Endothelial cell of umbilical vein (primary cell): ENCODE data around the gene CCL7. TPM values are rescaled to one million over a fixed set of nuclear protein-coding genes. Genes with fewer than 3 reads are reported as not detected.

Experiments used
- BruUV-seq: library from RNA; stranded (reverse); fragments of 400-500 nt; replicated peaks from 2 replicates; lab custom pipeline; 2021; lab: Mats Ljungman, UMichigan
- CTCF ChIA-PET: fragments of 300-600, 350-600 bp; sonication (Branson Sonifier 250); formaldehyde crosslinking; loops from one replicate; lab custom pipeline; 2021; ENCODE audit warnings: antibody characterized with exemption, inconsistent platforms; lab: Charles Lee
- POLR2A ChIA-PET: fragments of 300-600, 350-600 bp; sonication (Branson Sonifier 250); formaldehyde crosslinking; loops from one replicate; lab custom pipeline; 2021; ENCODE audit warnings: antibody characterized with exemption, inconsistent platforms; lab: Charles Lee
- DNase-seq: peaks from one replicate; pipeline ENCODE4 v3.0.0-alpha.2; 2011; ENCODE audit warnings: low read depth, low spot score
- FAIRE-seq: peaks from 2 replicates; lab custom pipeline; 2011; peaks lifted over from hg19 to GRCh38; lab: Jason Lieb, UNC
- H2AFZ ChIP-seq: 2 replicates; pipeline ENCODE4 v1.6.0; 2012; ENCODE audit warnings: low read depth, low read length, control low read depth, inconsistent platforms
- H3K27ac ChIP-seq: 2 replicates; pipeline ENCODE4 v1.5.1; 2011; ENCODE audit warnings: low read depth, mild to moderate bottlenecking, control low read depth, low read length, moderate library complexity; ENCODE audit not compliant: insufficient read depth
- H3K27me3 ChIP-seq, 2 experiments: 2 replicates each; pipeline versions ENCODE4 v1.6.0 to v1.6.1; 2011; ENCODE audit warnings: low read length in 2 of 2, mixed read lengths in 1 of 2; ENCODE audit not compliant: control insufficient read depth in 2 of 2, insufficient read depth in 2 of 2
- H3K36me3 ChIP-seq, 2 experiments: 2 replicates in 1 of 2; 3 replicates in 1 of 2; pipeline ENCODE4 v1.5.1; 2011; ENCODE audit warnings: low read length in 2 of 2, mild to moderate bottlenecking in 1 of 2, moderate library complexity in 1 of 2; ENCODE audit not compliant: control insufficient read depth in 2 of 2, insufficient read depth in 2 of 2; ENCODE audit errors: extremely low read depth in 1 of 2
- H3K4me1 ChIP-seq: 3 replicates; pipeline ENCODE4 v1.5.1; 2011; ENCODE audit warnings: mild to moderate bottlenecking, low read length; ENCODE audit not compliant: control insufficient read depth, insufficient read depth; ENCODE audit errors: extremely low read depth
- H3K4me2 ChIP-seq: 2 replicates; pipeline ENCODE4 v1.6.1; 2011; ENCODE audit warnings: low read length, control low read depth, mixed read lengths; ENCODE audit not compliant: insufficient read depth
- H3K4me3 ChIP-seq, 3 experiments: fragments of 200-600 bp in 1 of 3; sonication (generic), shearing (Covaris generic) in 1 of 3; replicated peaks in 1 of 3; 2 replicates each; pipeline ENCODE4 v1.5.1; 2011 to 2016; ENCODE audit warnings: control low read depth in 3 of 3, low read length in 3 of 3, mild to moderate bottlenecking in 2 of 3, inconsistent platforms in 1 of 3, low read depth in 1 of 3, moderate library complexity in 1 of 3; ENCODE audit not compliant: insufficient read depth in 1 of 3
- H3K79me2 ChIP-seq: 2 replicates; pipeline ENCODE4 v1.6.0; 2012; ENCODE audit warnings: low read length, inconsistent platforms; ENCODE audit not compliant: control insufficient read depth, insufficient read depth
- H3K9ac ChIP-seq: replicated peaks from 2 replicates; pipeline ENCODE3; 2011; ENCODE audit warnings: low read length, control low read depth; ENCODE audit not compliant: insufficient read depth; ENCODE audit errors: extremely low read depth
- H3K9me1 ChIP-seq: replicated peaks from 3 replicates; pipeline ENCODE4 v1.6.0; 2011; ENCODE audit warnings: mild to moderate bottlenecking, low read length; ENCODE audit not compliant: control insufficient read depth, insufficient read depth; ENCODE audit errors: extremely low read depth
- H3K9me3 ChIP-seq: replicated peaks from 2 replicates; pipeline ENCODE4 v1.5.1; 2012; ENCODE audit warnings: low read length, inconsistent platforms; ENCODE audit not compliant: control insufficient read depth, insufficient read depth
- H4K20me1 ChIP-seq: replicated peaks from 2 replicates; pipeline ENCODE3; 2011; ENCODE audit warnings: mild to moderate bottlenecking, low read length; ENCODE audit not compliant: control insufficient read depth, insufficient read depth; ENCODE audit errors: extremely low read depth
- EZH2 ChIP-seq: IDR thresholded peaks from 2 replicates; pipeline ENCODE4 v1.6.1; 2012; ENCODE audit warnings: borderline replicate concordance, low read depth, mild to moderate bottlenecking, moderate library complexity, low read length, inconsistent platforms; ENCODE audit not compliant: severe bottlenecking
- FOS ChIP-seq: IDR thresholded peaks from 2 replicates; pipeline ENCODE4 v1.6.1; 2011; ENCODE audit warnings: mild to moderate bottlenecking, low read length, moderate library complexity, borderline replicate concordance; ENCODE audit not compliant: insufficient read depth
- GATA2 ChIP-seq: IDR thresholded peaks from 2 replicates; pipeline ENCODE4 v1.7.0; 2011; ENCODE audit warnings: low read depth, mild to moderate bottlenecking, moderate library complexity, mixed read lengths, low read length; ENCODE audit not compliant: insufficient read length, insufficient read depth
- JUN ChIP-seq: IDR thresholded peaks from 2 replicates; pipeline ENCODE4 v1.6.1; 2011; ENCODE audit warnings: borderline replicate concordance, low read depth; ENCODE audit not compliant: insufficient read length, insufficient read depth
- MYC ChIP-seq: IDR thresholded peaks from one replicate; pipeline ENCODE4 v1.6.1; 2011; ENCODE audit warnings: mild to moderate bottlenecking, low read depth, low read length
- POLR2A ChIP-seq: IDR thresholded peaks from 2 replicates; pipeline ENCODE4 v1.6.1; 2012; ENCODE audit warnings: low read depth, mild to moderate bottlenecking, control low read depth, low read length
- POLR2AphosphoS5 ChIP-seq: IDR thresholded peaks from 2 replicates; pipeline ENCODE4 v1.6.1; 2012; ENCODE audit warnings: low read depth, mild to moderate bottlenecking, control low read depth, low read length, moderate library complexity; ENCODE audit not compliant: insufficient read depth
- dilution Hi-C: fragments of 300-500 bp; cut with MboI; formaldehyde crosslinking; loops from one replicate; pipeline ENCODE4 v1.15.0; 2019; ENCODE audit warnings: low sequenced_read_pairs; ENCODE audit not compliant: extremely low pct_ligation_motif_present
- intact Hi-C: fragments of 100-400 bp; cut with micrococcal nuclease; formaldehyde crosslinking; loops from one replicate; pipeline ENCODE4 v1.10.0; 2022
- polyA plus RNA-seq, 4 experiments: library from polyadenylated mRNA; depleted of rRNA in 3 of 4; stranded (reverse) in 3 of 4; unstranded in 1 of 4; fragments of >200 nt; gene quantifications; 2 replicates each; pipeline versions ENCODE4 v1.2.1 to v1.2.3, GENCODE V29; 2011 to 2012; ENCODE audit warnings: missing spikeins in 1 of 4
- total RNA-seq: library from RNA; stranded (reverse); gene quantifications from 2 replicates; pipeline ENCODE4 v1.2.3, GENCODE V29; 2021
- TF ChIP-seq, protein P1 (sequence below): IDR thresholded peaks from 2 replicates; pipeline ENCODE4 v1.6.1; 2011; ENCODE audit not compliant: insufficient read depth, insufficient read length
- TF ChIP-seq, protein P2 (sequence below), 2 donors: IDR thresholded peaks; 1 replicate in 1 of 2; 2 replicates in 1 of 2; pipeline ENCODE4 v1.5.1; 2011; ENCODE audit warnings: low read length in 2 of 2, mild to moderate bottlenecking in 2 of 2, moderate library complexity in 2 of 2, control low read depth in 1 of 2, inconsistent platforms in 1 of 2, low read depth in 1 of 2; ENCODE audit not compliant: insufficient read depth in 1 of 2; ENCODE audit errors: extremely low read depth in 1 of 2

CCL7 gene
- total and polyA plus RNA-seq, 2 donors (not counting 3 experiments of a cell fraction or from before 2014, with no cell fraction given): 0.25 TPM; not detected in 1

DNA sequence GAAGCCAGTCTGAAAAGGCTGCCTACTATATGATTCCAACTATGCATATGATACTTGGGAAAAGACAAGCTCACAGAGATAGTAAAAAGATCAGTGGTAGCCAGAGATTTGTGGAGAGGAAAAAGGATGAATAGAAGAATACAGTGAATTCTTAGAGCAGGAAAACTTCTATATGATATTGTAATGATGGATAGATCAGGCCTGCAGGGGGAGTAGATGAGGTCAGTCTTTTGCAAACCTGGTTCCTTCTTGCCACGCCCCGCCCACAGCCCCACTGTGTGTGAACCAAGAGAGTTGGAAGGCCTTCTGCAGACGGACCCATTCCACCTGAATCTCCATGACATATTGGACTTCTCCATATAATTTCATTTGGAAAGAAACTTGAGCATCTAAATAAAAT is 48.5 kb downstream of the CCL7 start:
- Histone ChIP-seq H3K36me3 (no peaks in the 10 kb centered on the region), H3K4me1 (no peaks in the 10 kb centered on the region), H4K20me1 (no peaks in the 10 kb centered on the region), H3K4me3 (no peak overlapping the region), H3K79me2 (no peaks in the 10 kb centered on the region), H3K9me3 (no peaks in the 10 kb centered on the region), H3K27me3 (peaks cover 8 to 15% of the 10 kb centered on the region in 2 experiments), H3K9me1 (no peaks in the 10 kb centered on the region), H3K9ac (no peak overlapping the region), H3K27ac (no peak overlapping the region), H2AFZ (no peak overlapping the region), H3K4me2 (no peak overlapping the region)
- intact Hi-C loops (no loop called here), dilution Hi-C loops (loop anchor here (25.0 kb wide), 1 partner anchor 106 kb away; no protein-coding TSS in a partner anchor)
- FAIRE-seq (no peak), DNase-seq (no peak)
- no TSS peak for BruUV-seq
- ChIA-PET CTCF (interaction anchor here (1.2 to 3.4 kb wide), 4 partner anchors 15 to 147 kb away, joined by 3 to 12 read pairs (median 6); no protein-coding TSS in a partner anchor), POLR2A (no interaction called here)
- TF ChIP-seq EZH2: no peak
- TF ChIP-seq POLR2AphosphoS5: no peak
- no peak for TF ChIP-seq FOS
- TF ChIP-seq GATA2: no peak
- TF ChIP-seq, protein P1, sequence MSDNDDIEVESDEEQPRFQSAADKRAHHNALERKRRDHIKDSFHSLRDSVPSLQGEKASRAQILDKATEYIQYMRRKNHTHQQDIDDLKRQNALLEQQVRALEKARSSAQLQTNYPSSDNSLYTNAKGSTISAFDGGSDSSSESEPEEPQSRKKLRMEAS: no peak
- TF ChIP-seq MYC: no peak
- no peak for TF ChIP-seq JUN
- no peak for TF ChIP-seq POLR2A
- TF ChIP-seq, protein P2, sequence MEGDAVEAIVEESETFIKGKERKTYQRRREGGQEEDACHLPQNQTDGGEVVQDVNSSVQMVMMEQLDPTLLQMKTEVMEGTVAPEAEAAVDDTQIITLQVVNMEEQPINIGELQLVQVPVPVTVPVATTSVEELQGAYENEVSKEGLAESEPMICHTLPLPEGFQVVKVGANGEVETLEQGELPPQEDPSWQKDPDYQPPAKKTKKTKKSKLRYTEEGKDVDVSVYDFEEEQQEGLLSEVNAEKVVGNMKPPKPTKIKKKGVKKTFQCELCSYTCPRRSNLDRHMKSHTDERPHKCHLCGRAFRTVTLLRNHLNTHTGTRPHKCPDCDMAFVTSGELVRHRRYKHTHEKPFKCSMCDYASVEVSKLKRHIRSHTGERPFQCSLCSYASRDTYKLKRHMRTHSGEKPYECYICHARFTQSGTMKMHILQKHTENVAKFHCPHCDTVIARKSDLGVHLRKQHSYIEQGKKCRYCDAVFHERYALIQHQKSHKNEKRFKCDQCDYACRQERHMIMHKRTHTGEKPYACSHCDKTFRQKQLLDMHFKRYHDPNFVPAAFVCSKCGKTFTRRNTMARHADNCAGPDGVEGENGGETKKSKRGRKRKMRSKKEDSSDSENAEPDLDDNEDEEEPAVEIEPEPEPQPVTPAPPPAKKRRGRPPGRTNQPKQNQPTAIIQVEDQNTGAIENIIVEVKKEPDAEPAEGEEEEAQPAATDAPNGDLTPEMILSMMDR (IDR thresholded peaks at IDR 0.05; ENCODE audit: extremely low read depth in 1 of 2, insufficient read depth in 1 of 2, low read depth in 1 of 2, low read length in 2 of 2): no peak
